Activated CD4-positive, alpha-beta T cell treated with anti-CD3 and anti-CD28 coated beads, Interleukin-2, amount 50 U/mL, for 48 hours (primary cell): ENCODE measurements around the gene CCDC92B.
"Not testable (repeated sequence)": the region's sequence is repeated elsewhere in the genome, so short reads cannot be mapped to it uniquely, and the experiment has no call there.

Experiments used
- DNase-seq, 2 experiments: peaks; one replicate each; pipeline ENCODE4 v3.0.0-alpha.2; 2020

The CCDC92B gene

DNA sequence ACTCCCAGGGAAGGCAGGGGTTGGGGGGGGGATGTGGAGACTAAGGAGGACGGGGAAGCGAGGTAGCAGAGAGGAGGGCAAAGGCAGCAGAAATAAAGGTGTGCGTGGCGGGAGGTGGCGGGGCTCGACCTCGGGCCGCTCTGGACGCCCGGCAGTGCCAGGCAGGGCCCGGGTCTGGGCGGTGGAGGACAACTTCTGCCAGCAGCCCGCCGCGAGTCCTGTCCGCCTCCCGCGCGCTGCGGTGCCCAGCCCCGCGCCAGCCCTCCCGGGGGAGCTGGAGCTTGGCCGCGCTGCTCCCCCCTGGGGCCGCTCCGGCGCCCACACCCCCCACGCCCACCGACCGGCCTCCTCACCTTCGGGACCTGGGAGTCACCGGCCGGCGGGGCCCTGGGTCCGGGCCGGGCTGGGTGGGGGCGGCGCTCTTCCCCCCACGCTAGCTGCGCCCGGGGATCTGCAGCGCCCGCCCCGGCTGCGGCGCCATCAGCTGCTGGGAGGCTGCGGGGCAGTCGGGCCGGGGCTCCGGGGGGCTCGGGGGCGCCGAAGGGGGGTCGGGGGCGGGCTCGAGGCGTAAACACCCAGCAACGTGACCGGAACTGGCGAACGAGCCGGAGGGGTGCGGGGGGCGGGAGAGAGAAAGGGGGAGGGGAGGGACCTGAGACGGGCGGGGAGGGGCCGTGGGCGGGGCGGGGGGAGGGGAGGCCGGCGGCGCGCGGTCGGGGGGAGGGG, at the start of gene CCDC92B:
CCDC92B (minus strand) TSS at position 595 of the 726 bp plus-strand sequence. CDS start 14,507 bp downstream, outside the sequence.
- no peak for DNase-seq

DNA sequence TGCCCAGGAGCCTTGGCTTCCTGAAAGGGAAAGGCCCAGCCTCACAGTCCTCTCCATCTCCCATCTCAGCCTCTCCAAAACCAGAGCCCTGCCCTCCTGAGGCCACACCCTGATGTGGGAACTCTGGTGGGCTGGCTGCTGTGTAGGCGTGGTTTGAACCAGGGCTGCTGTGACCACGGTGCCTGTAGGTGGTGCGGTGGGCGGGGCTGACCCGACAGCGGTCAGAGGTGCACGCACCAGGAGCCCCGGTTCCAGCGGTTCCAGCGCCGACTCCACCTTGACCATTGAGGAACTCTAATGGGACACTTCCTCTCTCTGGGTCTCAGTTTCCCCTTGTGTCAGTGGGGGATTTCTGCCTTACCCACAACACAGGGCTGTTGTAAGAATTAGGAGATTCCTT, 49.2 kb upstream of the CCDC92B start:
- no peak for DNase-seq

GRCh38 chr17:2798188-2798587, 48.7 kb upstream of the CCDC92B start:
- DNase-seq = no peak

- DNase-seq = no peak
Observed at GRCh38 chr17:2797637-2798036, 48.2 kb upstream of the CCDC92B start.

GRCh38 chr17:2797226-2797625, 47.8 kb upstream of the CCDC92B start:
- DNase-seq = no peak

DNA sequence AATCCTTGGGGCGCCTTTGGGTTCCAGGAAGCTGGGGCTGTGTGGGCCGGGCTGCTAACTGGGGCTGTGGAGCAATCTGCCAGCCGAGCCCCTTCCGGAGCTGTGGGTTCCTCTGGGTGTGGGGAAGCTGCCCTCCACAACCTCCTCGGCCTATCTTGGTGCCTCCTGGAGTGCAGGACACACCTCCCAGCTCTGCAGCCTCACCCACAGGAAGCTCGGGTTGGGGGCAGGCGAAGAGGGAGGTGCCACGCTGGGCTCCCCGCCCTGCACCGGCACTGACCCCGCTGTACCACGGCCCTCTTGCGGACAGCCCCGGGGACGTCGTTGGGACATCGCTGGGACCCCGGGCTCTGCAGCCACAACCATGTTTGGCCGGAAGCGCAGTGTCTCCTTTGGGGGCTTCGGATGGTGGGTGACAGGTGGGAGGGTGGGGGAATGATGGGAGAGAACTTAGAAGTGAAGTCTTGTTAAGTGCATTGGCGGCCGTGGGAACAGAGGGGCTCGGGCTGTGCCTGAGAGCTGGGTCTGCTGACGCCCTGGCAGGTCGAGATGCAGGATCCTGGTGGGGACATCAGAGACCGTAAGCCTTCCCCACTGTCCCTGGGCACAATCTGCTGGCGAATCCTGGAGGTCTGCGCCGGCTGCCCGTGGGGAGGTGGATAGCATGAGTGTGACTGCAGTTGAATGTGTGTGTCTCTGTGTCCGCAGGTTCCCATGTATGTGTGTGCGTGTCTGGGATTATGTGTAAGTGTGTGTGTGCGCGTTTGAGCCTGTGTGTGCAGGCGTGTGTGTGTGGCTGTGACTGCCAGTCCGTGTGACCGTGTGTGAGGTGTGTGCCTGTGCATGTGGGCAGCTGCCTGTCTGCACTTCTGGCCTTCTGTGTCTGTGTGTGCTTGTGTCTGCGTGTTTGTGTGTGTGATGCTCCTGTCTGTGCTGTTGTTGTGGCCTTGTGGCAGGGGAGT, 47.0 kb upstream of the CCDC92B start, which contains the start of gene RAP1GAP2:
RAP1GAP2 (plus strand) TSS at position 275 of the 962 bp plus-strand sequence; CDS start at position 365, 90 bp downstream.
- DNase-seq = peak; percentile 66 to 71

- no peak for DNase-seq
Observed at GRCh38 chr17:2795441-2796163, 46.1 kb upstream of the CCDC92B start.

DNA sequence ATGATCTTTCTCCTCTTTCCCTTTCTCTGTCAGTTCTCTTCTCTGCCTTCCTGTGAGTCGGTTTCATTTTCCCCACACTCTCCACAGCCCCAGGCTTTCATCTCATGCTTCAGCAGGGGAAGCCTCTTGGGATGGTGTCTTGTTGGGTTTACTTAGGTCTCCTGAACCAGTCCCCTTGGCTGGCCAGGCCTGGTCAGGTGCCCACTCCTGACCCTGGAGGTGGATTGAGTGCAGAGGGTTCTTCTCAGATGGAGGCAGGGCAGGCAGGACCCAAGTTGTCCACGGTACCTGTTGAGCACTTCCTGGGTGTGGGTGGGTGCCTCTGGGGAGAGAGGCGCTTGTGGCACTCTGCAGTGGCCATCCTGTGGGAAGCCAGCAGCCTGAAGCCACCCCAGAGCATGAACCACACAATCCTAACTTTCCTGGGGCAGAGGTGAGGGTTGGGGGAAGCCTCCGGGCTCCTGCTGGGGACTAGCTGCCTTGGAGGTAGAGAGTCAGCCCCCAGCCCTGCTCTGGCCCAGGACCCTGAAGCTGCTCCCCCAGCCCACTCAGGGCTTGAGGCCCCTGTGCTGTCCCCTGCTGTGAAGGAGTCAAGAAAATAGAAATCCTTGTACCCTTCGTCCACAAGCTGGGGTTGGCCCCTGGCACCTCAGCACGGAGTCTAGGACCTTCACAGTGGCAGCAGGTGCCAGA, 44.8 kb upstream of the CCDC92B start:
- no peak for DNase-seq

GRCh38 chr17:2792366-2793169, 43.1 kb upstream of the CCDC92B start:
- DNase-seq = peak; percentile 60 to 66

DNA sequence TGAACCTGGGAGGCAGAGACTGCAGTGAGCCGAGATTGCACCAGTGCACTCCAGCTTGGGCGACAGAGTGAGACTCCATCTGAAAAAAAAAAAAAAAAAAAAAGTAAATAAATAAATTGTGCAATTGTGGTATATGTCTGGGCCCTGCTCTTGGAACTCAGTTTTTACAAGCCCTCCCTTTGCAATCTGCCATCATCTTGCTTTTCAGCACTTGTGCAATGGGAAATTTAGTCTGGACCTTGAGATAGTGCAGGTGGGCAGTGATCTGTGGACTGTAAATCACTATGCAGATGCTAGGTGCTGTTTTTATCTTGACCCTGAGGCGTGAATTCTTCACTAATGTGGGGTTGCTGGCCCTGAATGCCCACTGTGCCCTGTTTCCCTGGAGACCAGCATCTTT, 40.2 kb upstream of the CCDC92B start:
- no peak for DNase-seq

DNA sequence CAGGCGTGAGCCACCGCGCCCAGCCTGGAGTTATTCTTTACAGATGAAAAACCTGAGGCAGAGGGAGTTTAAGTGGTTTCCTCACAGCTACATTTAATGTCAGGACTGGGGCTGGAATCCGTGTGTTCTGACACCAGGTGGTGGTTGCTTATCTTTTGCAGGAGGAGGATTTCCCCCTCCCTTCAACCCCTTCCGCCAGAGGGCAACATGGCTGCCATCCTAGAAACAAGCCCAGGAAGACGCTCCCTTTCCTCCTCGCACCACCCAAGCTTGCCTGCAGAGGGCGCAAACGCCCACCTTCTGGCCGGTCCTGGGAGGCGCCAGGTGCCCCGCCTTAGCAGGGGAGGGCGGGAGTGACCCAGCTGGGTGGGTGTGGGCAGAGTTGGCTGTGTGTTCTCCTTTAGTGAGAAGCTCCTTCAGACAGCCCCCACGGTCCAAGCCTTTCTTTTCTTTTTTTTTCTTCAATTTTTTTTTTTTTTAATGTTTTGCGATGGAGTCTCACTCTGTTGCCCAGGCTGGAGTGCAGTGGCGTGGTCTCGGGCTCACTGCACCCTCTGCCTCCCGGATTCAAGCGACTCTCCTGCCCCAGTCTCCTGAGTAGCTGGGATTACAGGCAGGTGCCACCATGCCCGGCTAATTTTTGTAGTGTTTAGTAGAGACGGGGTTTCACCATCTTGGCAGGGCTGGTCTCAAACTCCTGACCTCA, 36.9 kb upstream of the CCDC92B start:
- DNase-seq = peak; percentile 96 to 97

DNA sequence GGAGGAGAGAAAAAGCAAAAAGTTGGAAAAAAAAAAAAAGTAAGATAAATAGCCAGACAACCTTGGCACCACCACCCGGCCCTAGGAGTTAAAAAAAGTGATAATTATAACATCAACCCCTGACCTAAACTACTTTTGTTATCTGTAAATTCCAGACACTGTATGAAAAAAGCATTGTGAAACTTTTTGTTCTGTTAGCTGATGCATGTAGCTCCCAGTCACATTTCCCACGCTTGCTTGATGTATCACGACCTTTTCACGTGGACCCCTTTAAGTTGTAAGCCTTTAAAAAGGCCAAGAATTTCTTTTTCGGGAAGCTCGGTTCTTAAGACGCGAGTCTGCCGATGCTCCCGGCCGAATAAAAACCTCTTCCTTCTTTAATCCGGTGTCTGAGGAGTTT, 35.9 kb upstream of the CCDC92B start:
- DNase-seq = not testable (repeated sequence)

- DNase-seq = no peak
Observed at GRCh38 chr17:2784864-2785263, 35.4 kb upstream of the CCDC92B start.

DNA sequence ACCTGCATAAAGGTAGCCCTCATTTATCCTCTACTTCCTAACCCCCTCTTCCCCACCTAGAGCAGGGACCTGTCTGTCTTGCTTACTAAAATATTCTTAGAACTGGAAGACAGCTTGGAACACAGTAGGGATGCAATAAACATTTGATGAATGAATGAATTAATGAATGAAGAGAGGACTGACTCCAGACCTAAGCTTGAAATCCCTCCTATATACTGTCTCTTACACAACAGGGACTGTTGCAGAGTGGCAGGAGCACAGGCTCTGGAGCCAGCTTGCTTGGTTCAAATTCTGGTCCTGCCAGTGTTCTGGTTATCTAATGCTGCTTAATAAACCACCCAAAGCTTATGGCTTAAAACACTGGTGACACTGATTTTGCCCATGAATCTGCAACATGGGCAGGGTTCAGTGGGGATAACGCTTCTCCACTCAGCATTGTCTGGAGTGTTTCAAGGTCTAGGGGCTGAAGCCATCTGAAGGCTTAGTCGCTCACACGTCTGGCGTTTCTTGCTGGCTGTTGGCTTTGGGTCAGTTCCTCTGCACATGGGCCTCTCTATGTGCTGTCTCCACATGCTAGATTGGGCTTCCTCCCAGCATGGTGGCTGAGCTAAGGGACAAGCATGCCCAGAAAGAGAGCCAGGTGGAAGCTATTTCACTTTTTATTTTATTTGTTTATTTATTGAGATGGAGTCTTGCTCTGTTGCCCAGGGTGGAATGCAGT, 34.0 kb upstream of the CCDC92B start:
- DNase-seq = no peak

- no peak for DNase-seq
Observed at GRCh38 chr17:2782055-2782454, 32.6 kb upstream of the CCDC92B start.

- not testable (repeated sequence) for DNase-seq
Observed at GRCh38 chr17:2781598-2781997, 32.1 kb upstream of the CCDC92B start.

DNA sequence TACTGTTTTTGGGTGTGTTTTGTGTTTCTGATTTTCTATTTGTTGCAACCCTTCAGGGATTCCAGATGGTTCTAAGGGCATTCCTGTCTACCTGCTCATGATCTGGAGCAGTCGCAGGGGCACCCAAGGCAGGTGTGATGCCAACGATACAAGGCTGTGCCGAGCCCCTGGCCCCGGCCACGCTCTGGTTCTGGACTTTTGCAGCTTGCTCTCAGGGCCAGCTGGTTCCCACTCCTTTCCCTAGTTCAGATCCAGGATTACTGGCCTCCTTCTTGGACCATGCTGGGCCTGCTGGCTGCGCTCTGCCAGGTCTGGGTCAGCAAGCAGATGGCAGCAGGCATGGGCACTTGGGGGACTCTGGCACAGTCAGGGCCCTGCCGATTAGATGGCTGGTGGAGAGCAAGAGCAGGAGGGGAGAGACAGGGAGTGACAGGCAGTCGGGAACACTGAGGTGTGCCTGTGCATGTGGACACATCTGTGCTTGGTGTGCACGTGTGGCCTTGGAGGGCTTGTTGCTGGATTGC, 31.5 kb upstream of the CCDC92B start:
- DNase-seq = no peak

DNA sequence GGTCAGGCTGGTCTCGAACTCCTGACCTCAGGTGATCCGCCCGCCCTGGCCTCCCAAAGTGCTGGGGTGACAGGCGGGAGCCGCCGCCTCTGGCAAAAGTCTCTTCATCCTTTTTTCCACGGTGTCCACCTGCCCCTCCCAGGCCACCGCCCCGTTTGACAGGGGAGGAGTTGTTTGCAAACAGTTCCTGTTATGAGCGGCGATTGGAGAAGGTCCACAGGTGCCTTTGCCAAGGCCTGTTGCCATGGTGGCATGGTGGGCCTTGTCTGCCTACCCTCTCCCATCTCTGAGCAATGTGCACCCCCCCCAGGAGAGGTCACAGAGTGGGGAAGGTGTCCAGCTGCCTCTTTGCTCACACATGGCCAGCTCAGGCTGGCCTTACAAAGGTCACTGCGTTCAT, 30.8 kb upstream of the CCDC92B start:
- no peak for DNase-seq

DNA sequence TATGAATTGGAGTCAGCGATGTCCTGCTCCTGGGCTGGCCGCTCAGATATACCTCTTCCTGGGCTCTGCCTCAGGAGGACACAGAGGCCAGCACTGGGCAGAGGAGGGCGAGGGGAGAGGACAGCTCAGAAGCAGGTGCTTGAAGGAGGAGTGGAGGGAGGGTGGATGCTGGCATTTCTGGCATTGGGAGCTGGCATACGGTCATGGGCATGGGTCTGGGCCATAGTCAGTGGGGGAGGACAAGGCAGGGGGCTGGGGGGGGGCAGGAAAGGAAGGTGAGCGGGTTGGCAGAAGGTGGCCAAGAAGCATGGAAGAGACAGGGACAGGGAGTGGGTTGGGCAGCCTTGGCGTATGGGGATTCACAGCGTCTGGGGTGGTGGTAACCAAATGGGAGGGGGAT, 30.1 kb upstream of the CCDC92B start:
- no peak for DNase-seq

- DNase-seq = no peak
Observed at GRCh38 chr17:2778489-2778888, 29.0 kb upstream of the CCDC92B start.
